Ovary (tissue), 3 donors: ENCODE measurements around the gene KATNAL1.

ENCODE experiments used
- POLR2A ChIP-seq: fragments of 450-650 bp; IDR thresholded peaks from one replicate; pipeline ENCODE4 v1.6.1; 2017; ENCODE audit warnings: antibody characterized with exemption, mild to moderate bottlenecking, moderate library complexity
- TF ChIP-seq, protein P1 (sequence below), 3 donors: fragments of 450-650 bp in 2 of 3; fragments of 200-600 bp in 1 of 3; IDR thresholded peaks; one replicate each; pipeline versions ENCODE4 v1.5.1 to v1.8.0; 2016 to 2022; ENCODE audit warnings: antibody characterized with exemption in 3 of 3, mild to moderate bottlenecking in 1 of 3
- donor health status: DM: no; HTN: no; CAD: no.

DNA sequence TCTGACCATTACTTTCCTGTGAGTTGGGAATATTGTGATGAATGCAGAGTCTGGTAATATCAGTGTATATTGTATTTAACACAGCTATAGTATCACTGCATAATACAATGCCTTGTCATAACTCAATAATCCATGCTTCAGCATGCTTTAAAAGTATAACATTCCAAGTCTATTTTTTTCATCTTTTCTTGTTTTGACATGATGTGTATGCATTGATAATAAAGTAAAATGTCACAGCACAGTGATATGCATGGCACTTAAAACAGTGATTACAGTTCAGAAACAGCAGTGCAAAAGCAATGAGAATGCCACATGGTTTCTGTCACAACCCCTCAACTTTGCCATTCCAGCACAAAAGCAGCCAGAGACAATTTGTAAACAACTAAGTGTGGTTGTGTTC is 17.8 kb downstream of the KATNAL1 start:
- TF ChIP-seq, protein P1, sequence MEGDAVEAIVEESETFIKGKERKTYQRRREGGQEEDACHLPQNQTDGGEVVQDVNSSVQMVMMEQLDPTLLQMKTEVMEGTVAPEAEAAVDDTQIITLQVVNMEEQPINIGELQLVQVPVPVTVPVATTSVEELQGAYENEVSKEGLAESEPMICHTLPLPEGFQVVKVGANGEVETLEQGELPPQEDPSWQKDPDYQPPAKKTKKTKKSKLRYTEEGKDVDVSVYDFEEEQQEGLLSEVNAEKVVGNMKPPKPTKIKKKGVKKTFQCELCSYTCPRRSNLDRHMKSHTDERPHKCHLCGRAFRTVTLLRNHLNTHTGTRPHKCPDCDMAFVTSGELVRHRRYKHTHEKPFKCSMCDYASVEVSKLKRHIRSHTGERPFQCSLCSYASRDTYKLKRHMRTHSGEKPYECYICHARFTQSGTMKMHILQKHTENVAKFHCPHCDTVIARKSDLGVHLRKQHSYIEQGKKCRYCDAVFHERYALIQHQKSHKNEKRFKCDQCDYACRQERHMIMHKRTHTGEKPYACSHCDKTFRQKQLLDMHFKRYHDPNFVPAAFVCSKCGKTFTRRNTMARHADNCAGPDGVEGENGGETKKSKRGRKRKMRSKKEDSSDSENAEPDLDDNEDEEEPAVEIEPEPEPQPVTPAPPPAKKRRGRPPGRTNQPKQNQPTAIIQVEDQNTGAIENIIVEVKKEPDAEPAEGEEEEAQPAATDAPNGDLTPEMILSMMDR (IDR thresholded peaks at IDR 0.05): no peak
- no peak for TF ChIP-seq POLR2A
